RPMI8226 (cell line): ENCODE data around the gene CES4A.
"Not testable (repeated sequence)": the region's sequence is repeated elsewhere in the genome, so short reads cannot be mapped to it uniquely, and the experiment has no call there.

Experiments used
- DNase-seq: peaks from one replicate; pipeline ENCODE4 v3.0.0-alpha.2; 2015

CES4A gene

GRCh38 chr16:66993558-66993957, 5.2 kb downstream of the CES4A start:
- not testable (repeated sequence) for DNase-seq

GRCh38 chr16:66996324-66996982, 8.1 kb downstream of the CES4A start:
- DNase-seq = no peak

GRCh38 chr16:66996983-66997358, 8.6 kb downstream of the CES4A start:
- no peak for DNase-seq

- DNase-seq = peak; percentile 71
These were observed 12.3 kb downstream of the CES4A start for GRCh38 chr16:67000384-67001351.

GRCh38 chr16:67001726-67002125, 13.3 kb downstream of the CES4A start:
- DNase-seq = no peak

- no peak for DNase-seq
These were observed 18.7 kb downstream of the CES4A start for GRCh38 chr16:67006930-67007658.

- DNase-seq = no peak
These were observed 20.8 kb downstream of the CES4A start for GRCh38 chr16:67009158-67009557.

- no peak for DNase-seq
These were observed 22.9 kb downstream of the CES4A start for GRCh38 chr16:67011274-67011673.

GRCh38 chr16:67013233-67013822, 24.9 kb downstream of the CES4A start:
- DNase-seq = no peak

- DNase-seq = peak; percentile 74
These were observed 25.6 kb downstream of the CES4A start for GRCh38 chr16:67013823-67014633.

GRCh38 chr16:67014634-67015312, 26.4 kb downstream of the CES4A start:
- DNase-seq = no peak

GRCh38 chr16:67015313-67015731, 26.9 kb downstream of the CES4A start:
- no peak for DNase-seq

- DNase-seq = no peak
These were observed 27.8 kb downstream of the CES4A start for GRCh38 chr16:67016143-67016542.

- DNase-seq = no peak
These were observed 28.5 kb downstream of the CES4A start for GRCh38 chr16:67016681-67017420.

- no peak for DNase-seq
These were observed 29.0 kb downstream of the CES4A start for GRCh38 chr16:67017421-67017750.

GRCh38 chr16:67017810-67018488, 29.6 kb downstream of the CES4A start:
- peak; percentile 94 for DNase-seq

GRCh38 chr16:67019171-67019570, 30.8 kb downstream of the CES4A start:
- DNase-seq = no peak

- DNase-seq = no peak
These were observed 32.9 kb downstream of the CES4A start for GRCh38 chr16:67021321-67021720.

- no peak for DNase-seq
These were observed 34.3 kb downstream of the CES4A start for GRCh38 chr16:67022531-67023214.

GRCh38 chr16:67023689-67024088, 35.3 kb downstream of the CES4A start:
- no peak for DNase-seq
